ENCODE measurements around the gene ADGB.

Gene ADGB

DNA sequence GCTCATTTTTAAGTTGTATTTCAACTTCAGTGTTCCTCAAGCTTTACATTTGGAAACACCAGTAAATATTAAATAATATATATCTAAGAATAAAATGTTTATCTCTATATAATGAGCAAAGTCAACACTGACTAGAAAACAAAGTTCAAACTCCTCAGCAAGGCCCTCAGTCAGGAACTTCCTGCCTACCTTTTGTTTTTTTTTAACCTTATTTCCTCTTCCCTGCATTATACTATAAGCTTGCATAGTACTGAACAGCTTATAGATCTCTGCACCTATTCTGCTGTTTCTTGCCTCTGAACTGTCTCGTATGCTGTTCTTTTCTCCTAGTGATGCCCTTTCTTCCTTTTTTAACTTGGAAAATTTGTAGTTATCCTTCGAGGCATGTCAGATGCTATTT lies 29.6 kb downstream of the ADGB start:
- Histone ChIP-seq H3K4me1 (ENCODE audit: control insufficient read depth, insufficient read depth, low read length) (no peaks in the 10 kb centered on the region), H3K4me3 (ENCODE audit: low read length in 2 of 2) (no peak overlapping the region), H3K36me3 (ENCODE audit: control insufficient read depth in 2 of 2, insufficient read depth in 2 of 2, low read length in 2 of 2) (no peaks in the 10 kb centered on the region), H3K27me3 (ENCODE audit: control insufficient read depth in 1 of 2, insufficient read depth in 2 of 2, low read length in 2 of 2) (no peaks in the 10 kb centered on the region), H3K27ac (ENCODE audit: low read length) (no peak overlapping the region), H3K9me3 (ENCODE audit: control insufficient read depth in 2 of 2, low read length in 2 of 2) (no peaks in the 10 kb centered on the region), H3K9ac (ENCODE audit: low read length in 2 of 2) (no peak overlapping the region)

DNA sequence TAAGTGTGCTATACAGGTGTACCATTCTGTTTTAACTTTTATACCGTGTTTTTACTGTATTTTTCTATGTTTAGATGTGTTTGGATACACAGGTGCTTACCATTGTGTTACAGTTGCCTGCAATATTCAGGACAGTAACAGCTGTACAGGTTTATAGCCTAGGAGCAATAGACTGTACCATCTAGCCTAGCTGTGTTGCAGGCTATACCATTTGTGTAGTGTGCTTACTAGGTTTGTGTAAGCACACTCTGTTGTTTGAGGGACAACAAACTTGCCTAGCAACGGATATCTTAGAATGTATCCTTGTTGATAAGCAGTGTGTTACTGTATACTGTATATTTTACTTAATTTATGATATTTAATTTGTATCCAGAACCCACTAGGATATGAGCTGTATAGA lies 35.2 kb downstream of the ADGB start:
- H3K9ac ChIP-seq (ENCODE audit: low read length in 2 of 2) = no peak overlapping the region
- no peaks in the 10 kb centered on the region for H3K4me1 ChIP-seq (ENCODE audit: control insufficient read depth, insufficient read depth, low read length)
- H3K4me3 ChIP-seq (ENCODE audit: low read length in 2 of 2) = no peak overlapping the region
- H3K9me3 ChIP-seq (ENCODE audit: control insufficient read depth in 2 of 2, low read length in 2 of 2) = no peaks in the 10 kb centered on the region
- no peak overlapping the region for H3K27ac ChIP-seq (ENCODE audit: low read length)
- no peaks in the 10 kb centered on the region for H3K27me3 ChIP-seq (ENCODE audit: control insufficient read depth in 1 of 2, insufficient read depth in 2 of 2, low read length in 2 of 2)
- H3K36me3 ChIP-seq (ENCODE audit: control insufficient read depth in 2 of 2, insufficient read depth in 2 of 2, low read length in 2 of 2) = no peaks in the 10 kb centered on the region

DNA sequence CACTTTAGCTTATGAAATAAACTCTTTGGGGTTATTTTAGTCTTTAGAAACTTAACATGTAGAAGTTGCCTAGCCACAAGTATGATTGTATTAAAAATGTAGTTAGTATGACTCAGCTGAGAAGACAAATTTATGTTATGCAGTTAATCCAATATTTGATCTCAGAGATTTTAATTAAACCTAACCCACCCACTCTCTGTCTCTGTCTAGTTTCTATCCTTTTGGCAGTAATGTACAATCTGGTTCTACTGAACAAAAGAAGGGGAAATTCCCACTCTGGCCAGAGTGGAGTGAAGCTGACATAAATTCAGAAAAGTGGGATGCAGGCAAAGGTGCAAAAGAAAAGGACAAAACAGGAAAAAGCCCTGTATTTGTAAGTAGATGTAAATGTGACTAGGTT lies 36.4 kb downstream of the ADGB start:
- no peaks in the 10 kb centered on the region for H3K9me3 ChIP-seq (ENCODE audit: control insufficient read depth in 2 of 2, low read length in 2 of 2)
- H3K36me3 ChIP-seq (ENCODE audit: control insufficient read depth in 2 of 2, insufficient read depth in 2 of 2, low read length in 2 of 2) = no peaks in the 10 kb centered on the region
- H3K4me1 ChIP-seq (ENCODE audit: control insufficient read depth, insufficient read depth, low read length) = no peaks in the 10 kb centered on the region
- no peaks in the 10 kb centered on the region for H3K27me3 ChIP-seq (ENCODE audit: control insufficient read depth in 1 of 2, insufficient read depth in 2 of 2, low read length in 2 of 2)
- H3K4me3 ChIP-seq (ENCODE audit: low read length in 2 of 2) = no peak overlapping the region
- no peak overlapping the region for H3K9ac ChIP-seq (ENCODE audit: low read length in 2 of 2)
- H3K27ac ChIP-seq (ENCODE audit: low read length) = no peak overlapping the region

DNA sequence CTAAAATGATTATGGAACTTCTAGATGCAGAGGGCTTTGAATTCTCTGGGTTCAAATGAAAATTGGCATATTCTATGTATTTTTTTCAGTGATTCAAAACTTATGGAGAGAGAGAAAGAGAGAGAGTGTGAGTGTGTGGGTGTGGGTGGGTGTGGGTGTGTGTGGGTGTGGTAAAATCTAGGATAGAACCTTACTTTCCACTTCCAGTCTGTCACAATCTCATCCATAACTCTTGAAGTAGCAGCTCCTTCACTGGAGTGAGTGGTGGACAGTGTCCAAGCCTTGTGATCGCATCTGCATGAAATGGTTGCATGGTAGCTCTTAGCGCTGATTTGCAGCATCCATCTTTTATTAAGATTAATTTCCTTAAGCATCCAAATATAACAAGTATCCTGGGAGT lies 37.7 kb downstream of the ADGB start:
- Histone ChIP-seq H3K9me3 (ENCODE audit: control insufficient read depth in 2 of 2, low read length in 2 of 2) (no peaks in the 10 kb centered on the region), H3K27me3 (ENCODE audit: control insufficient read depth in 1 of 2, insufficient read depth in 2 of 2, low read length in 2 of 2) (no peaks in the 10 kb centered on the region), H3K27ac (ENCODE audit: low read length) (no peak overlapping the region), H3K9ac (ENCODE audit: low read length in 2 of 2) (no peak overlapping the region), H3K4me3 (ENCODE audit: low read length in 2 of 2) (no peak overlapping the region), H3K4me1 (ENCODE audit: control insufficient read depth, insufficient read depth, low read length) (no peaks in the 10 kb centered on the region), H3K36me3 (ENCODE audit: control insufficient read depth in 2 of 2, insufficient read depth in 2 of 2, low read length in 2 of 2) (no peaks in the 10 kb centered on the region)

DNA sequence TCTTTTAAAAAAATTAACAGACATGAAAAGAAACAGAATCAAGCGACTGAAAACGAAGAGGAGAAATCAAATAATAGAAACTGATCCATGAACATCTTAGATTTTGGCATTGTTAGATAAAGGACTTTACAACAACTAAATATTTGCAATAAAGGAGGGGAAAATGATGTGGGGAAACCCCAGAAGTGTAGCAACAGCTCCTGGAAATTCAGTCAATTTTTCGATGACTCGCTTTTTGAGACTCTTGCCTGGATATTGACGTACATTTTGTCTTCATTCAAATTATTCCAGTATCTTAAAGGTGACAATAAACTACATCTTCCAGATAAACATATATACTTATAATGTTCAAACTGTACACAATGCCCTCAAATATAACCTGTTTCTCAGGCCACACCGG lies 44.1 kb downstream of the ADGB start:
- Histone ChIP-seq H3K4me3 (ENCODE audit: low read length in 2 of 2) (no peak overlapping the region), H3K27ac (ENCODE audit: low read length) (no peak overlapping the region), H3K9me3 (ENCODE audit: control insufficient read depth in 2 of 2, low read length in 2 of 2) (no peaks in the 10 kb centered on the region), H3K4me1 (ENCODE audit: control insufficient read depth, insufficient read depth, low read length) (no peaks in the 10 kb centered on the region), H3K27me3 (ENCODE audit: control insufficient read depth in 1 of 2, insufficient read depth in 2 of 2, low read length in 2 of 2) (no peaks in the 10 kb centered on the region), H3K9ac (ENCODE audit: low read length in 2 of 2) (no peak overlapping the region), H3K36me3 (ENCODE audit: control insufficient read depth in 2 of 2, insufficient read depth in 2 of 2, low read length in 2 of 2) (no peaks in the 10 kb centered on the region)

DNA sequence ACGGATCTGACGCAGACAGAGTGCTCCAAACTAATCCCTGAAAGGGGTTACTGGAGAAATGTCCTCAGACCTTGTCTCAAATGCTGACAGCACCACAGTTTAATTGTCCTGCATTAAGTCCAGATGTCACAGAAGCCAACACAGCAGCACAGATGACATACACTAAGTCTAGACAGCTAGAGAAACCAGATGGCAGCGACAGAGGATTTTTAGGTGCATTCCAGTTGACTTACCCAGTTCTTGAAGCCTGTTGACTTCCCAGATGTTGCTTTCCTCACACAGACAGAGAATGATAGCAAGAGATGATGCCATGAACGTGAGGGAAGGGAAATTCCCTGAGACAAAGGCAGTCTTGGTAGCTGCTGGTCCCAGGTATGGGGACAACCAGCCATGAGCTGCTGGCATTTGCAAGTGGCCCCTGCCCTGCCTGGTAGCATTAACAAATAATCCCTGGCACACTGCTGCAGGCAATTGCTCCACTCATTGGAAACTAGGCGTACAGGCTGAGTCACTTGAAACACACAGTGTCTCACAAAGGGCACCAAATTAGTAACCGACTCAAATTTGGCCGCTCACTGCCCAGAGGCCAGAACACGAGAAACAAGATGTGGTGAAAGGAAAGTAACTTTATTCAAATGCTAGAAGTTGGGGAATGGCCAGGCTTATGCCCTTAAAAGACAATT lies 52.2 kb downstream of the ADGB start:
- H3K4me1 ChIP-seq (ENCODE audit: control insufficient read depth, insufficient read depth, low read length) = no peaks in the 10 kb centered on the region
- H3K36me3 ChIP-seq (ENCODE audit: control insufficient read depth in 2 of 2, insufficient read depth in 2 of 2, low read length in 2 of 2) = no peaks in the 10 kb centered on the region
- H3K4me3 ChIP-seq (ENCODE audit: low read length in 2 of 2) = no peak overlapping the region
- H3K27me3 ChIP-seq (ENCODE audit: control insufficient read depth in 1 of 2, insufficient read depth in 2 of 2, low read length in 2 of 2) = no peaks in the 10 kb centered on the region
- no peak overlapping the region for H3K27ac ChIP-seq (ENCODE audit: low read length)
- no peak overlapping the region for H3K9ac ChIP-seq (ENCODE audit: low read length in 2 of 2)
- no peaks in the 10 kb centered on the region for H3K9me3 ChIP-seq (ENCODE audit: control insufficient read depth in 2 of 2, low read length in 2 of 2)

DNA sequence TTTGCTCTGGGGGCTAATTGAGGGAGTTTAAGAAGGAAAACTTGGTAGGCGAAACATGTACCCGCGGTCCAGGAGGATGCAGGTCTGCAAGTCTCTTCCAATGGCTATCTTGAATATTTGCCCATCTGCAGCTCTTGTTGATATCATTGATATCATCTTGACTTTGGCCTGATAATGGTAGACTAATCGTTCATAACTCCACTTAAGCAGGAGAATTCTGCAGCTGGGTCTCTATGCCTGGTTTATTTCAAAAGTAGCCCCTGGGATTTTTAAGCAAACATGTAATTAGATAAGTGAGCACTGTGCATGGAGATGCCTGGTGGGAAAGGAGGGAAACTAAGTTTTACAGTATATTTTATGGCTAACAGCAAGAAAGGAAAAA lies 52.7 kb downstream of the ADGB start:
- Histone ChIP-seq H3K36me3 (ENCODE audit: control insufficient read depth in 2 of 2, insufficient read depth in 2 of 2, low read length in 2 of 2) (no peaks in the 10 kb centered on the region), H3K9me3 (ENCODE audit: control insufficient read depth in 2 of 2, low read length in 2 of 2) (no peaks in the 10 kb centered on the region), H3K27ac (ENCODE audit: low read length) (no peak overlapping the region)

DNA sequence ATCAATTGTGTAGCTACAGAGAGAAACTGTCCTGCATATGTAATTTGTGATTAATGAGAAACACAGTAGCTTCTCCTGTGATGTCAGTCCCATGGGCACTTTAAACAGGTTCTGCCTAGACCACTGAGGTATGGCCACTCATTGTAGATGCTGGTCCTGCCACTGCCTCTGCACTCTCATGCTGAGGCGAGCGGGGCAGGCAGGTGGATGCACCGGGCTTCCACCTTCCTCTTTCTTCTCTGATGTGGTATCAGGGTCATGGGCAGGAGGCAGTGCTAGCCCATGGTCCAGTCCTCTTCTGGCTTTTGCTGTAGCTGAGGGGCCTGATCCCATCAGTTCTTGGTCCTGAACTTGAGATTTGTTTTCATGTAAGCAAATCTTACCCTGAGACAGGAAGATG lies 58.7 kb downstream of the ADGB start:
- Histone ChIP-seq H3K4me1 (ENCODE audit: control insufficient read depth, insufficient read depth, low read length) (no peaks in the 10 kb centered on the region), H3K9me3 (ENCODE audit: control insufficient read depth in 2 of 2, low read length in 2 of 2) (no peaks in the 10 kb centered on the region), H3K4me3 (ENCODE audit: low read length in 2 of 2) (no peak overlapping the region), H3K27me3 (ENCODE audit: control insufficient read depth in 1 of 2, insufficient read depth in 2 of 2, low read length in 2 of 2) (no peaks in the 10 kb centered on the region), H3K27ac (ENCODE audit: low read length) (no peak overlapping the region), H3K9ac (ENCODE audit: low read length in 2 of 2) (no peak overlapping the region), H3K36me3 (ENCODE audit: control insufficient read depth in 2 of 2, insufficient read depth in 2 of 2, low read length in 2 of 2) (no peaks in the 10 kb centered on the region)

More for the DNA sequence above, 52.7 kb downstream of the ADGB start:
- H3K4me3 ChIP-seq (ENCODE audit: low read length in 2 of 2) = no peak overlapping the region
- H3K27me3 ChIP-seq (ENCODE audit: control insufficient read depth in 1 of 2, insufficient read depth in 2 of 2, low read length in 2 of 2) = no peaks in the 10 kb centered on the region
- no peaks in the 10 kb centered on the region for H3K4me1 ChIP-seq (ENCODE audit: control insufficient read depth, insufficient read depth, low read length)
- H3K9ac ChIP-seq (ENCODE audit: low read length in 2 of 2) = no peak overlapping the region

DNA sequence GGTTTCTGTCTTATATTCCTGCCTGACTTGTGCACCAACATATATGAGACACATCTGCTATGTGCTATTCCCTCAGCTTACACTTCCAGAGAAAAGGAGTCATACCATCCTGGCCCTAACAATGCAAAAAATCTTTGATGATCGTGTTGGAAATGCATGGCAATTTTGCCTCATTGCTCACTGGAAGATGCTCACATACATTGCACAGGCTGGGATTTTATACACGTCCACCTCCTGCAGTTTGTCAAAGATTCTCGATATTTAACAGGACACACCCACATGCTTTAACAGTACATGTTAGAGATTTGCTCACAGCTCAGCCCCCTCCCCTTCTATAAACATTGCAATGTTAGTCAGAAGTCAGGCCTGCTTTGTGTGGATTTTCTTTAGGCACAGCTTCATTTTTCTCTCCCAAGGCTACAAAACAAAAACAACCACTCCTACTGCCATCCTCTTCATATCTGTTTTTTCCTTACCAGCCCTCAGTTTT lies 66.1 kb downstream of the ADGB start:
- H3K9ac ChIP-seq (ENCODE audit: low read length in 2 of 2) = no peak overlapping the region
- no peak overlapping the region for H3K4me3 ChIP-seq (ENCODE audit: low read length in 2 of 2)
- H3K4me1 ChIP-seq (ENCODE audit: control insufficient read depth, insufficient read depth, low read length) = no peaks in the 10 kb centered on the region
- H3K36me3 ChIP-seq (ENCODE audit: control insufficient read depth in 2 of 2, insufficient read depth in 2 of 2, low read length in 2 of 2) = no peaks in the 10 kb centered on the region
- H3K27me3 ChIP-seq (ENCODE audit: control insufficient read depth in 1 of 2, insufficient read depth in 2 of 2, low read length in 2 of 2) = no peaks in the 10 kb centered on the region
- H3K27ac ChIP-seq (ENCODE audit: low read length) = no peak overlapping the region
- H3K9me3 ChIP-seq (ENCODE audit: control insufficient read depth in 2 of 2, low read length in 2 of 2) = no peaks in the 10 kb centered on the region

DNA sequence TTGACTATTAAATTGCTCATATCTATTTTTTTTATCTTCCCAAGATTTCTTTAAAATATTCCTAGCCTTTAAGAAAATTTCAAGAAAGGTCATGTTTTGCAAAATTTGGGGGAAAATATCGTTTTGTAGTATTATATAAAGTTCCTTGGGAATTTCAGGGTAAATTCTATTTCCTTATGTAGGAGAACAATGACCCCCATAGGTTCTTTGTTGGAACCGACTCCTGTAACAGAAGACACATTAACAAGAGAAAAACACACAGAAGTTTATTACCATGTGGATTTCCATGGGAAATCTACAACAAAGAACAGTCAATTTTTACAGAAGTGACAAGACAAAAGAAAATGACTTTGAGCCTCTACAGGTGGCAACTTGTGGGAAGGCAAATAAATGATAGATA lies 68.1 kb downstream of the ADGB start:
- no peaks in the 10 kb centered on the region for H3K27me3 ChIP-seq (ENCODE audit: control insufficient read depth in 1 of 2, insufficient read depth in 2 of 2, low read length in 2 of 2)
- H3K4me3 ChIP-seq (ENCODE audit: low read length in 2 of 2) = no peak overlapping the region
- no peak overlapping the region for H3K9ac ChIP-seq (ENCODE audit: low read length in 2 of 2)
- no peak overlapping the region for H3K27ac ChIP-seq (ENCODE audit: low read length)
- H3K9me3 ChIP-seq (ENCODE audit: control insufficient read depth in 2 of 2, low read length in 2 of 2) = no peaks in the 10 kb centered on the region
- no peaks in the 10 kb centered on the region for H3K4me1 ChIP-seq (ENCODE audit: control insufficient read depth, insufficient read depth, low read length)
- H3K36me3 ChIP-seq (ENCODE audit: control insufficient read depth in 2 of 2, insufficient read depth in 2 of 2, low read length in 2 of 2) = no peaks in the 10 kb centered on the region

DNA sequence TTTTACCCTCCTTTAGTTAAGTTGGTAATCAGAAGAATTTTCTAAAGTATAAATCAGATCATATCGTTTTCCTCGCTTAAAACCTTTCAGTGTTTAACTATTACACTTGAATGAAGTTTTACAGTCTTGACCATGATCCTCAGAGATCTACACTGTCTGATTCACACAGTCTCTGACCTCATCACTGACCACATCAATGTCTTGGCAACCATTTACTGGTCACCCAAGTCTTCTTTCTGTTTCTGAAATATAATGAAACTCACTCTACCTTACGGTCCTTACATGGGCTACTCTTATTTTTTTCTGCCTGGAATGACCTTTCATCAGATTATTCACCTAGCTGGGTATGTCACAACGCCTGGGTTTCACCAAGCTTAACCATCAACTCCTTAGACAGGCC lies 71.4 kb downstream of the ADGB start:
- Histone ChIP-seq H3K4me1 (ENCODE audit: control insufficient read depth, insufficient read depth, low read length) (no peaks in the 10 kb centered on the region), H3K9ac (ENCODE audit: low read length in 2 of 2) (no peak overlapping the region), H3K27me3 (ENCODE audit: control insufficient read depth in 1 of 2, insufficient read depth in 2 of 2, low read length in 2 of 2) (no peaks in the 10 kb centered on the region), H3K36me3 (ENCODE audit: control insufficient read depth in 2 of 2, insufficient read depth in 2 of 2, low read length in 2 of 2) (no peaks in the 10 kb centered on the region), H3K27ac (ENCODE audit: low read length) (no peak overlapping the region), H3K9me3 (ENCODE audit: control insufficient read depth in 2 of 2, low read length in 2 of 2) (no peaks in the 10 kb centered on the region), H3K4me3 (ENCODE audit: low read length in 2 of 2) (no peak overlapping the region)
